Endometrial microvascular endothelial cells (primary cell): ENCODE data around the gene SLAIN2. TPM values are rescaled to one million over a fixed set of nuclear protein-coding genes. Genes with fewer than 3 reads are reported as not detected.

Source experiments
- in situ Hi-C: cut with HindIII; loops from 2 replicates; pipeline ENCODE4 v1.10.0; 2017; ENCODE audit warnings: low sequenced_read_pairs, low pct_unique_long_range_greater_than_20kb; ENCODE audit errors: inconsistent ontology term
- total RNA-seq: library from RNA; depleted of rRNA; stranded (reverse); fragments of >200 nt; gene quantifications from one replicate; pipeline ENCODE4 v1.2.3, GENCODE V29; 2015; ENCODE audit errors: inconsistent ontology term

SLAIN2 gene
- total RNA-seq, 1 donor from 2014 or later: 67.3 TPM

GRCh38 chr4:48332661-48333060 lies 8.7 kb upstream of the SLAIN2 start:
- in situ Hi-C loops: no loop called here

GRCh38 chr4:48333587-48333986 lies 7.7 kb upstream of the SLAIN2 start:
- in situ Hi-C loops: no loop called here

GRCh38 chr4:48334236-48334635 lies 7.1 kb upstream of the SLAIN2 start:
- in situ Hi-C loops: no loop called here

GRCh38 chr4:48334900-48335384 lies 6.4 kb upstream of the SLAIN2 start:
- in situ Hi-C loops: no loop called here

- in situ Hi-C loops: no loop called here
Measured at GRCh38 chr4:48336146-48336870, 5.0 kb upstream of the SLAIN2 start.

- in situ Hi-C loops: no loop called here
Measured at GRCh38 chr4:48337731-48338130, 3.6 kb upstream of the SLAIN2 start.

GRCh38 chr4:48339642-48340041 lies 1.7 kb upstream of the SLAIN2 start:
- in situ Hi-C loops: no loop called here

- in situ Hi-C loops: no loop called here
Measured at GRCh38 chr4:48340276-48340964, 909 bp upstream of the SLAIN2 start.

GRCh38 chr4:48341776-48342605 lies 662 bp downstream of the SLAIN2 start:
- in situ Hi-C loops: no loop called here

GRCh38 chr4:48342606-48342880 lies 1.2 kb downstream of the SLAIN2 start:
- in situ Hi-C loops: no loop called here

GRCh38 chr4:48343035-48343434 lies 1.7 kb downstream of the SLAIN2 start:
- in situ Hi-C loops: no loop called here

GRCh38 chr4:48343551-48343950 lies 2.2 kb downstream of the SLAIN2 start:
- in situ Hi-C loops: no loop called here

- in situ Hi-C loops: no loop called here
Measured at GRCh38 chr4:48345542-48345941, 4.2 kb downstream of the SLAIN2 start.

- in situ Hi-C loops: no loop called here
Measured at GRCh38 chr4:48346594-48346993, 5.3 kb downstream of the SLAIN2 start.

- in situ Hi-C loops: no loop called here
Measured at GRCh38 chr4:48347282-48347921, 6.1 kb downstream of the SLAIN2 start.

GRCh38 chr4:48350871-48351270 lies 9.5 kb downstream of the SLAIN2 start:
- in situ Hi-C loops: no loop called here

GRCh38 chr4:48352793-48353192 lies 11.5 kb downstream of the SLAIN2 start:
- in situ Hi-C loops: no loop called here

GRCh38 chr4:48356355-48356754 lies 15.0 kb downstream of the SLAIN2 start:
- in situ Hi-C loops: no loop called here

- in situ Hi-C loops: no loop called here
Measured at GRCh38 chr4:48360285-48361011, 19.1 kb downstream of the SLAIN2 start.
